ENCODE data around the gene DAGLB.
"Not testable (repeated sequence)": the region's sequence is repeated elsewhere in the genome, so short reads cannot be mapped to it uniquely, and the experiment has no call there.

The DAGLB gene

DNA sequence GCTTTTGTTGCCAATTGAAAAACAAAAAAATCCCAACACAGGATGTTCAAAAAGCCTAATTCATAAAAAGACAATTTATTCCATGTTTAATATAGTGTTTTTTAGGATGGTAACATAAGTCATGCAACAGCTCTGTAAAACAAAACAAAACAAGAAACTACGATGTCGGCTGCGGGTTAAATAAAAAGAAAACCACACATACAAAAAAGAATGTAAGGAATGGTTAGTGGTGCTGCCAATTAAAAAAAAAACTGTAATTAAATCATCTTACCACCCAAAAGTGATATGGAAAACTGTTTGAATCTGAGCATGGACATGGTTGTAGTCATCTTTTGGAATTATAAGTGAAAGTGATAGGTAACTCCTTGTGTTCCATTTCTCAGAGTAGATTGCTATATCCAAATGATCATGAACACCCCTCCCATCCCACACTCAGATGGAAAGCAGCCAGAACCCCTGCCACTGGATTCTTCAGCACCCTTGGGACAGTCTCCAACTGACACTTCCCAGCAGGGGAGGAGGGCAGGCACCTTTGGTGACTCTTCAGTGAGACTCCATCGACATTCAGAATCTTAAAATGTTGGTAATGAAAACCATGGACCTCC lies 14.3 kb upstream of the DAGLB start:
- TF ChIP-seq, protein P1, sequence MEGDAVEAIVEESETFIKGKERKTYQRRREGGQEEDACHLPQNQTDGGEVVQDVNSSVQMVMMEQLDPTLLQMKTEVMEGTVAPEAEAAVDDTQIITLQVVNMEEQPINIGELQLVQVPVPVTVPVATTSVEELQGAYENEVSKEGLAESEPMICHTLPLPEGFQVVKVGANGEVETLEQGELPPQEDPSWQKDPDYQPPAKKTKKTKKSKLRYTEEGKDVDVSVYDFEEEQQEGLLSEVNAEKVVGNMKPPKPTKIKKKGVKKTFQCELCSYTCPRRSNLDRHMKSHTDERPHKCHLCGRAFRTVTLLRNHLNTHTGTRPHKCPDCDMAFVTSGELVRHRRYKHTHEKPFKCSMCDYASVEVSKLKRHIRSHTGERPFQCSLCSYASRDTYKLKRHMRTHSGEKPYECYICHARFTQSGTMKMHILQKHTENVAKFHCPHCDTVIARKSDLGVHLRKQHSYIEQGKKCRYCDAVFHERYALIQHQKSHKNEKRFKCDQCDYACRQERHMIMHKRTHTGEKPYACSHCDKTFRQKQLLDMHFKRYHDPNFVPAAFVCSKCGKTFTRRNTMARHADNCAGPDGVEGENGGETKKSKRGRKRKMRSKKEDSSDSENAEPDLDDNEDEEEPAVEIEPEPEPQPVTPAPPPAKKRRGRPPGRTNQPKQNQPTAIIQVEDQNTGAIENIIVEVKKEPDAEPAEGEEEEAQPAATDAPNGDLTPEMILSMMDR (conservative IDR thresholded peaks at IDR 0.05; ENCODE audit: low read depth, low read length) = no peak
- no peak for DNase-seq (ENCODE audit: low read depth)
- H3K4me3 ChIP-seq (ENCODE audit: low read length) = no peak overlapping the region

DNA sequence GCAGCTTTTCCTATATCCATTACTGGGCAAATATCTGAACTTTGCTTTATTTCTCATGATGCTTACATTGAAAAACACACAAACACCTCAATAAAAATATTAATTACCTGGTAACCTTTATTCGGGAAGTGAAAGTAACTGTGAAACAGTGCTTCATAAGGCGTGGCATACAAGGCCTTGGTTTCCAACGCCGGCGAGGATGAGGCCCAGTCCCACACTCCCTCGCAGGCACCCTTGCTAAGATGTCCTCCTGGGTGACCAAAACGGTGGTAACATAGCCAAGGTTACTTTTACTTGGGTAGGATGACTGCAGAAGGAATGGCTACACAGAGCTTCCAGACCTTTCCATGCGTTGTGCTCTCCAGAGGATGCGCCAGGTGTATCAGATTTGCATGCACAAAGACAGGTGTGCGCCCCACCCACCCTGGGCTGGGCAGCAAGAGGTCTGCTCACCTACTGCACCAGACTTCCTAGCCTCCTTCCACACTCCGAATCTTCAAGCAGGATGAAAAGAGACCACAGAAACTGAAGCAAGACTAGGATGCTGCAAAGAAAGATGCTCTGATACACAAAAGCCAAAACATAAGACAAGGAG lies 13.3 kb upstream of the DAGLB start:
- no peak for DNase-seq (ENCODE audit: low read depth)
- H3K4me3 ChIP-seq (ENCODE audit: low read length) = no peak overlapping the region
- TF ChIP-seq, protein P1 (conservative IDR thresholded peaks at IDR 0.05; ENCODE audit: low read depth, low read length) = no peak

DNA sequence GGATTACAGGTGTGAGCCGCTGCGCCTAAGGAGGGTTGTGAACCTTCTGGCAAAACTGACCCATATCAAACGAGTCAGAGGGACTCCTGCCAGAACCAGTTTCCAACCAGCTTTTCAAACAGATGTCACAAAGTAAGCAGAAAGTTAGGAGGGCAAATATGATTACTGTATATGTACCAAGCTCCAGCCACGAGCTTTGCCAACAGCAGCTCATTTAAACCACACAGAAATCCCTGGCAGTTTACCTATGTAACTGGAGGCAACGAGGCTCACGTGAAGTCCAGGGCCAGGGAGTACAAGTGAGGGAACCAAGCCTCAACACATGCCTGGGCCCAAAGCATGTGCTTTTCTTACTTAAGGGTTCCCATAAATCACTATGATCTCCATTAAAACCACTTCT lies 12.5 kb upstream of the DAGLB start:
- TF ChIP-seq, protein P1 (conservative IDR thresholded peaks at IDR 0.05; ENCODE audit: low read depth, low read length) = no peak
- no peak for DNase-seq (ENCODE audit: low read depth)
- no peak overlapping the region for H3K4me3 ChIP-seq (ENCODE audit: low read length)

GRCh38 chr7:6458676-6459075 lies 10.9 kb upstream of the DAGLB start:
- not testable (repeated sequence) for H3K4me3 ChIP-seq (ENCODE audit: low read length); DNase-seq (ENCODE audit: low read depth)

GRCh38 chr7:6453734-6454133 lies 6.0 kb upstream of the DAGLB start:
- peak; percentile 38 for DNase-seq (ENCODE audit: low read depth)
- H3K4me3 ChIP-seq (ENCODE audit: low read length) = no peak overlapping the region
- TF ChIP-seq, protein P1 (conservative IDR thresholded peaks at IDR 0.05; ENCODE audit: low read depth, low read length) = no peak

DNA sequence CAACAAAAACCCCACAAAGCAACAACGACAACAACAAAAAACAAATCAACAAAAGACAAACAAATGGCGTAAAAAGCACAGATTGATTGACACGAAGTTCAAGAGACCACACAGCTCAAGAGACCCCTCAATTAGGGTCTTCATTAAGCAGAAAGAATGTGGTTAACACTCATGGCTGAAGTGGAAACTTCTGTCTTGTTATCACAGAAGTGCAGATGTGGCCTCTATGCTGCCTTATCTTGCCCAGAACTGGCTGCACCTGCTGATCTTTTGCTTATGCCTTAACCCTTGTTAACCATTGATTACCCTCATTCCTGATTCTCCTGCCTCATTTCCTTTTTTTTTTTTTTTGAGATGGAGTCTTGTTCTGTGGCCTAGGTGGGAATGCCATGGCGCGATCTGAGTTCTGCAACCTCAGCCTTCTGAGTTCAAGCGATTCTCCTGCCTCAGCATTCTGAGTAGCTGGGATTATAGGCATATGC lies 3.5 kb upstream of the DAGLB start:
- H3K4me3 ChIP-seq (ENCODE audit: low read length) = no peak overlapping the region
- TF ChIP-seq, protein P1 (conservative IDR thresholded peaks at IDR 0.05; ENCODE audit: low read depth, low read length) = no peak
- DNase-seq (ENCODE audit: low read depth) = no peak

DNA sequence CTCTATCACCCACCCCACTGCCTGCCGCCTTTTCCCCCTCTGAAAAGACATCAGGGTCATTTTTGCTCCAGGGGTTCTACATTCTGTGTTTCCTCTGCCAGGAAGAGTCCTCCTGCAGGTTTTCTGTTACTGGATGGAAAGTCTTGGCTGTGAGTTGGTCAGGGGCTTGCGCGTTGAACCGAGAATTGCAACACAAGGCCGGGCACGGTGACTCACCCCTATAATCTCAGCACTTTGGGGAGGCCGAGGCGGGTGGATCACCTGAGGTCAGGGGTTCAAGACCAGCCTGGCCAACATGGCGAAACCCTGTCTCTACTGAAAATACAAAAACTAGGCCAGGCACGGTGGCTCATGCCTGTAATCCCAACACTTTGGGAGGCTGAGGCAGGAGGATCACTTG lies 2.8 kb upstream of the DAGLB start:
- H3K4me3 ChIP-seq (ENCODE audit: low read length); DNase-seq (ENCODE audit: low read depth): not testable (repeated sequence)

- not testable (repeated sequence) for DNase-seq (ENCODE audit: low read depth); H3K4me3 ChIP-seq (ENCODE audit: low read length)
Measured at GRCh38 chr7:6449884-6450283, 2.1 kb upstream of the DAGLB start.
